ENCODE measurements around the gene COPS6. TPM values are rescaled to one million over a fixed set of nuclear protein-coding genes. Genes with fewer than 3 reads are reported as not detected.
A peak's percentile ranks its signal among the peaks of the same experiment; 100 is the strongest.

The COPS6 gene
- total RNA-seq, 1 donor from 2014 or later, result 83.1 TPM

DNA sequence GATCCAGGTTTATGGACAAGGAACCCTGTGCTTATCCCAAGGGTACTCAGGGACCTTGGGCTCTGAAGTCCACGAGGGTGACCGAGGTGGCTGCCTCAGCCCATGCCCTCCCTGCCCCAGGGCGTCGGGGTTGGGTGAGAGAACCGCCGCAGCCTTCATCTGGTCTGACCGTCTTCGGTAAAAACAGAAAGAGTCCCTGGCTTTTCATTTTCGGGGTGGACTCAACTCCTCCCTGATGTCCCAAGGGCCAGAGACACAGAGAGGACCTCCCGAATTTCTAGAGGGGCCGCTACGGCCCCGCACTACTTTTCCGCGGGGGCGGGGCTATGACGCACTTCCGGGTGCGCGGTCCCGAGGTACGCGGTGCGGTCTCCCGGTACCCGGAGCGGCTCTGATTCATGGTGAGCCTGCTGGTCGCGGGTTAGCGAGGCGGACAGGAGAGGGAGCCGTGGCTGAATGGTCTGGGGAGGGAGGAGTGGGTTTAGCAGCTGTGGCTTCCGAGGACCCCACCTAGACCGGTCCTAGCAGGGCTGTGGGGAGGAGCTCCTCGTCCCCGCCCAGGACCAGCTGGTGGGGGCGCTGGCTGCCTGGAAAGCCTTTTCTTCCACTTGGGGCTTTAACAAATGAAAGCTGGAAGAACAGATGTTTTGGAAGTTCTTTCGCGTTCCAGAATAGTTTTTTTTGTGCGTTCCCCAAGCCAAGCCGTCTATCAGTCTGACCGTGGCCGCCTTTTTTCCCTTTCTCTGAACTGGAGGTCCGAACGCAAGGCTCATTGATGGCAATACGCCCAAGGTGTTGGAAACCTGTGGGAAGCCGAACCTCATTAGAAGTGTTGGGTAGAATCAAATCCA, 39.1 kb upstream of the COPS6 start, which contains the start of gene ZSCAN21:
Gene ZSCAN21 (plus strand): TSS at position 334 of the 851 bp plus-strand sequence. CDS start 7,233 bp downstream, outside the sequence.
- DNase-seq (ENCODE audit: low spot score), result peak; percentile 92
- peaks cover 2% of the 10 kb centered on the region for H3K36me3 Mint-ChIP-seq (ENCODE audit: low read depth)
- peak within 1 kb of the TSS; percentile 98 for H3K27ac Mint-ChIP-seq (ENCODE audit: unreplicated experiment)
- peak within 1 kb of the TSS; percentile 87 for H3K4me3 Mint-ChIP-seq (ENCODE audit: unreplicated experiment)
- peaks cover 18% of the 10 kb centered on the region for H3K4me1 Mint-ChIP-seq (ENCODE audit: low read depth)
- H3K27me3 Mint-ChIP-seq (ENCODE audit: low read depth), result no peaks in the 10 kb centered on the region
- H3K9me3 Mint-ChIP-seq (ENCODE audit: low read depth), result no peaks in the 10 kb centered on the region
- TF ChIP-seq, protein P1, sequence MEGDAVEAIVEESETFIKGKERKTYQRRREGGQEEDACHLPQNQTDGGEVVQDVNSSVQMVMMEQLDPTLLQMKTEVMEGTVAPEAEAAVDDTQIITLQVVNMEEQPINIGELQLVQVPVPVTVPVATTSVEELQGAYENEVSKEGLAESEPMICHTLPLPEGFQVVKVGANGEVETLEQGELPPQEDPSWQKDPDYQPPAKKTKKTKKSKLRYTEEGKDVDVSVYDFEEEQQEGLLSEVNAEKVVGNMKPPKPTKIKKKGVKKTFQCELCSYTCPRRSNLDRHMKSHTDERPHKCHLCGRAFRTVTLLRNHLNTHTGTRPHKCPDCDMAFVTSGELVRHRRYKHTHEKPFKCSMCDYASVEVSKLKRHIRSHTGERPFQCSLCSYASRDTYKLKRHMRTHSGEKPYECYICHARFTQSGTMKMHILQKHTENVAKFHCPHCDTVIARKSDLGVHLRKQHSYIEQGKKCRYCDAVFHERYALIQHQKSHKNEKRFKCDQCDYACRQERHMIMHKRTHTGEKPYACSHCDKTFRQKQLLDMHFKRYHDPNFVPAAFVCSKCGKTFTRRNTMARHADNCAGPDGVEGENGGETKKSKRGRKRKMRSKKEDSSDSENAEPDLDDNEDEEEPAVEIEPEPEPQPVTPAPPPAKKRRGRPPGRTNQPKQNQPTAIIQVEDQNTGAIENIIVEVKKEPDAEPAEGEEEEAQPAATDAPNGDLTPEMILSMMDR (IDR thresholded peaks at IDR 0.05), result peak; percentile 67

DNA sequence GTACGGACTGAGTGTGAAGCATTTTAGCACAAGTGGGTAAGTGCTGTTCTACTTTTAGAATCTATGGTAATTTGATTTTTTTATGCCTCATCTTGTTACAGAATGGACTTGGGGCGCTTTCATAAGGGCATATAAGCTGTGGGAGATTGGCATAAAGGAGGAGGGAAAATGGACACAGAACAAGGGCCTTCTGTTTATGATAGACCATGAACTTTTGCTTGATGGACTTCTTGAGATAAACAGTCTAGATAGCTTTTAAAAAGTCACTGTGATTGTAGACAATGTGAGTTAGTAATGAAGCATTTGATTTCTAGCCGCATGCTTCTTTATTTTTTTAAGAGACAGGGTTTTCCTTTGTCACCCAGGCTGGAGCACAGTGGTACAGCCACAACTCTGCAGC, 37.2 kb upstream of the COPS6 start:
- Mint-ChIP-seq H3K9me3 (ENCODE audit: low read depth) (no peaks in the 10 kb centered on the region), H3K27me3 (ENCODE audit: low read depth) (no peaks in the 10 kb centered on the region), H3K4me1 (ENCODE audit: low read depth) (peaks cover 18% of the 10 kb centered on the region), H3K4me3 (ENCODE audit: unreplicated experiment) (peak overlapping the region; percentile 25), H3K36me3 (ENCODE audit: low read depth) (peaks cover 2% of the 10 kb centered on the region), H3K27ac (ENCODE audit: unreplicated experiment) (peak overlapping the region; percentile 1)
- DNase-seq (ENCODE audit: low spot score), result no peak
- TF ChIP-seq, protein P1 (IDR thresholded peaks at IDR 0.05), result no peak

DNA sequence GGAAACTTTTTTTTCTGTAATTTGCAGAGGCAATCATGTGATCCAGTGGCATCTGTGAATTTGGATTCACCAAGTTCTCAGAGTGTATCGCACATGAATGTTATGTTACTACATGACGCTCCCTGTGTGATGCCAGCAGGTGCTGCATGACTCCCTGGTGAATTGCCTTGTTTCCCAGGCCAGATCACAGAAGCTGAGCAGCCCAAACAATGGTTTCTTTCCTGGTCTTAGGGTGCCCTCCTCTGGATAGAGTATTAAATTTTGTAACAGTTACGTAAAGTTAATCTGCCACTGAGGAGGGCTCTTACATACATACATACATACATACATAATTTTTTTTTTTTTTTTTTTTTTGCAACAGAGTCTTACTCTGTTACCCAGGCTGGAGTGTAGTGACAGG, 35.6 kb upstream of the COPS6 start:
- peaks cover 18% of the 10 kb centered on the region for H3K4me1 Mint-ChIP-seq (ENCODE audit: low read depth)
- TF ChIP-seq, protein P1 (IDR thresholded peaks at IDR 0.05), result peak; percentile 71
- H3K27ac Mint-ChIP-seq (ENCODE audit: unreplicated experiment), result no peak overlapping the region
- H3K9me3 Mint-ChIP-seq (ENCODE audit: low read depth), result no peaks in the 10 kb centered on the region
- H3K27me3 Mint-ChIP-seq (ENCODE audit: low read depth), result no peaks in the 10 kb centered on the region
- H3K4me3 Mint-ChIP-seq (ENCODE audit: unreplicated experiment), result no peak overlapping the region
- no peak for DNase-seq (ENCODE audit: low spot score)
- H3K36me3 Mint-ChIP-seq (ENCODE audit: low read depth), result peaks cover 9% of the 10 kb centered on the region

DNA sequence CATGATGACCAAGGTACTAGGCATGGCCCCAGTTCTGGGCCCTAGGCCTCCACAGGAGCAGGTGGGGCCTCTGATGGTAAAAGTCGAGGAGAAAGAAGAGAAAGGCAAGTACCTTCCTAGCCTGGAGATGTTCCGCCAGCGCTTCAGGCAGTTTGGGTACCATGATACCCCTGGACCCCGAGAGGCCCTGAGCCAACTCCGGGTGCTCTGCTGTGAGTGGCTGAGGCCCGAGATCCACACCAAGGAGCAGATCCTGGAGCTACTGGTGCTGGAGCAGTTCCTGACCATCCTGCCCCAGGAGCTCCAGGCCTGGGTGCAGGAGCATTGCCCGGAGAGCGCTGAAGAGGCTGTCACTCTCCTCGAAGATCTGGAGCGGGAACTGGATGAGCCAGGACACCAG, 31.8 kb upstream of the COPS6 start:
- no peaks in the 10 kb centered on the region for H3K4me1 Mint-ChIP-seq (ENCODE audit: low read depth)
- no peak overlapping the region for H3K4me3 Mint-ChIP-seq (ENCODE audit: unreplicated experiment)
- H3K27ac Mint-ChIP-seq (ENCODE audit: unreplicated experiment), result no peak overlapping the region
- H3K36me3 Mint-ChIP-seq (ENCODE audit: low read depth), result peaks cover 21% of the 10 kb centered on the region
- H3K27me3 Mint-ChIP-seq (ENCODE audit: low read depth), result no peaks in the 10 kb centered on the region
- no peaks in the 10 kb centered on the region for H3K9me3 Mint-ChIP-seq (ENCODE audit: low read depth)
- TF ChIP-seq, protein P1 (IDR thresholded peaks at IDR 0.05), result no peak
- no peak for DNase-seq (ENCODE audit: low spot score)

DNA sequence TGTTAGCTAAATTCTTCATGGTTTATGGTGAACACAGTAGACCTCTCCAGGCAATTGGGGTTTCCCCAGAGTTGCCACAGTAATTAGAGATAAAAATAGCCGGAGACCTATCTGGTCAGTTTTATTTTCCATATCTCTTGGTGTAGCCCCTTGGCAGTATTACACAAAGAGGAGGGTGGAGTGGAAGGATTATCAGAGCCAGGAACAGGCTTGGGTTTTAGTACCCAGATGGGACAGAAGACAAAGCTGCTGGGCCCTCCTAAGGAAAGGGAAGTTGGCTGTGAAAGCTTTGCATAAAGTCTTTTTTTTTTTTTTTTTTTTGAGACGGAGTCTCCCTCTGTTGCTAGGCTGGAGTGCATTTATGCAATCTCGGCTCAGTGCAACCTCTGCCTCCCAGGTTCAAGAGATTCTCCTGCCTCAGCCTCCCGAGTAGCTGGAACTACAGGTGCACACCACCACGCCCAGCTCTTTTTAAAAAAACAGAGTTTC, 29.5 kb upstream of the COPS6 start:
- Mint-ChIP-seq H3K4me3 (ENCODE audit: unreplicated experiment) (no peak overlapping the region), H3K36me3 (ENCODE audit: low read depth) (peaks cover 30% of the 10 kb centered on the region), H3K4me1 (ENCODE audit: low read depth) (no peaks in the 10 kb centered on the region)

More for the DNA sequence above, 29.5 kb upstream of the COPS6 start:
- H3K27ac Mint-ChIP-seq (ENCODE audit: unreplicated experiment), result no peak overlapping the region
- no peak for DNase-seq (ENCODE audit: low spot score)
- TF ChIP-seq, protein P1 (IDR thresholded peaks at IDR 0.05), result no peak
- no peaks in the 10 kb centered on the region for H3K27me3 Mint-ChIP-seq (ENCODE audit: low read depth)
- H3K9me3 Mint-ChIP-seq (ENCODE audit: low read depth), result no peaks in the 10 kb centered on the region
